ENCODE data around the gene ABCB10. TPM values are rescaled to one million over a fixed set of nuclear protein-coding genes. Genes with fewer than 3 reads are reported as not detected.
"Not testable (repeated sequence)": the region's sequence is repeated elsewhere in the genome, so short reads cannot be mapped to it uniquely, and the experiment has no call there.

ABCB10 gene
- total RNA-seq, 1 donor from 2014 or later = 11.5 TPM

DNA sequence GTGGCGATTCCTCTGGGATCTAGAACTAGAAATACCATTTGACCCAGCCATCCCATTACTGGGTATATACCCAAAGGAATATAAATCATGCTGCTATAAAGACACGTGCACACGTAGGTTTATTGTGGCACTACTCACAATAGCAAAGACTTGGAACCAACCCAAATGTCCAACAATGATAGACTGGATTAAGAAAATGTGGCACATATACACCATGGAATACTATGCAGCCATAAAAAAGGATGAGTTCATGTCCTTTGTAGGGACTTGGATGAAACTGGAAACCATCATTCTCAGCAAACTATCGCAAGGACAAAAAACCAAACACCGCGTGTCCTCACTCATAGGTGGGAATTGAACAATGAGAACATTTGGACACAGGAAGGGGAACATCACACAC is 46.9 kb downstream of the ABCB10 start:
- not testable (repeated sequence) for H3K27me3 ChIP-seq (ENCODE audit: control insufficient read depth in 3 of 3, insufficient read depth in 3 of 3, low read length in 3 of 3); H3K36me3 ChIP-seq (ENCODE audit: control insufficient read depth in 3 of 3, insufficient read depth in 3 of 3, low read length in 3 of 3); H3K4me3 ChIP-seq (ENCODE audit: low read length in 3 of 3); H3K27ac ChIP-seq (ENCODE audit: low read depth, low read length); H3K9ac ChIP-seq (ENCODE audit: low read depth in 1 of 3, low read length in 3 of 3); H3K9me3 ChIP-seq (ENCODE audit: control insufficient read depth in 3 of 3, low read length in 3 of 3)
- H3K4me1 ChIP-seq (ENCODE audit: control insufficient read depth in 3 of 3, insufficient read depth in 3 of 3, low read length in 3 of 3) = peaks cover 7 to 24% (median 17%) of the 10 kb centered on the region in 3 donors

DNA sequence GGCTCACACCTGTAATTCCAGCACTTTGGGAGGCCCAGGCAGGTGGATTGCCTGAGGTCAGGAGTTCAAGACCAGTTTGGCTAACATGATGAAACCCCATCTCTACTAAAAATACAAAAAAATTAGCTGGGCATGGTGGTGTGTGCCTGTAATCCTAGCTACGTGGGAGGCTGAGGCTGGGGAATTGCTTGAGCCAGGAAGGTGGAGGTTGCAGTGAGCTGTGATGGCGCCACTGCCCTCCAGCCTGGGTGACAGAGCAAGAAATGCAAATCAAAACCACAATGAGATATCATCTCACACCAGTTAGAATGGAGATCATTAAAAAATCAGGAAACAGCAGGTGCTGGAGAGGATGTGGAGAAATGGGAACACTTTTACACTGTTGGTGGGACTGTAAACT is 47.3 kb downstream of the ABCB10 start:
- peaks cover 7 to 27% (median 19%) of the 10 kb centered on the region in 3 donors for H3K4me1 ChIP-seq (ENCODE audit: control insufficient read depth in 3 of 3, insufficient read depth in 3 of 3, low read length in 3 of 3)
- H3K27ac ChIP-seq (ENCODE audit: low read depth, low read length); H3K9ac ChIP-seq (ENCODE audit: low read depth in 1 of 3, low read length in 3 of 3); H3K27me3 ChIP-seq (ENCODE audit: control insufficient read depth in 3 of 3, insufficient read depth in 3 of 3, low read length in 3 of 3); H3K9me3 ChIP-seq (ENCODE audit: control insufficient read depth in 3 of 3, low read length in 3 of 3); H3K4me3 ChIP-seq (ENCODE audit: low read length in 3 of 3); H3K36me3 ChIP-seq (ENCODE audit: control insufficient read depth in 3 of 3, insufficient read depth in 3 of 3, low read length in 3 of 3): not testable (repeated sequence)

DNA sequence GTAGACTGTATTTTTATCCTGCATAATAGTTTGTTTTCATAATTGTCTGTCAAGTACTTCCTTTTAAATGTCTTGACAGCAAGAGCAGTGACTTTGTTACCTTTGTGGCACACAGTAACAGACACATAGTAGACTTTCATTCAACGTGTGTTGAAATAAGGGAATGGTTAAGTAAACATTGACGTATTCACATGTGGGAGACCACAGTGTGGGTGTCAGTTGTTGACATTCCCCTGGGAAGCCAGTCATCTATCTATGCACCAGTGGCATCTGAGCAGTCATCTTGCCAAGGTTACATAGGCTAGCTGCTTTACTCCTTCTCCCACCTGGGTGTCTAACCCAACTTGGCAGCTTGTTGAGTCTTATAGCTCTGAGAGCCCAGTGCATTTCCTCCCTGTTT is 48.9 kb downstream of the ABCB10 start:
- H3K27ac ChIP-seq (ENCODE audit: low read depth, low read length) = no peak overlapping the region
- no peaks in the 10 kb centered on the region for H3K9me3 ChIP-seq (ENCODE audit: control insufficient read depth in 3 of 3, low read length in 3 of 3)
- no peaks in the 10 kb centered on the region for H3K27me3 ChIP-seq (ENCODE audit: control insufficient read depth in 3 of 3, insufficient read depth in 3 of 3, low read length in 3 of 3)
- no peak overlapping the region for H3K9ac ChIP-seq (ENCODE audit: low read depth in 1 of 3, low read length in 3 of 3)
- H3K4me1 ChIP-seq (ENCODE audit: control insufficient read depth in 3 of 3, insufficient read depth in 3 of 3, low read length in 3 of 3) = peaks cover 7 to 27% (median 19%) of the 10 kb centered on the region in 3 donors
- peaks cover 0 to 5% (median 5%) of the 10 kb centered on the region in 3 donors for H3K36me3 ChIP-seq (ENCODE audit: control insufficient read depth in 3 of 3, insufficient read depth in 3 of 3, low read length in 3 of 3)
- no peak overlapping the region for H3K4me3 ChIP-seq (ENCODE audit: low read length in 3 of 3)

DNA sequence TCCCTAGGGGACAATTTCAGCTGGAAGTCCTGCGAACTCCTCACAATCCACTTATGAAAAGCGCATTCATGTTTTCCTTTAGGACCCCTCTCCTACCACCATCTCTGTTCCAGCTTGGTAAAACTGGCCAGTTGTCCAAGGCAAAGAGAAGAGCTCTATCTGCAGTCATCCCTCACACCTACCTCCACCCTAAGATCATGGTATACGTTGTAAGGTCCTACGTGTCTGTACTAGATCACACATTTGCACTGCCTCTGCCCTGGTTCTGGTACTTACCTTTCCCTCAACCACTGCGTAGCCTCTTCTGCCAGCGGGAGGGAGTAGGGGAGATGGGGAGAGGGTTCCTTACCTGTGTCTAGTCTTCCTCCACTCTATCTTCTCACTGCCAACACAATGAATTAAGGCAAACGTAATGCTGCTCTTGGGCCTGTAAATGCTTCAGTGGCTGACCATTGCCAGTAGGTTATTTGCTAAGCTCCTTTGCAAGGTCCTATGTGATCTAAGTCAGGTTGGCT is 49.6 kb downstream of the ABCB10 start:
- no peaks in the 10 kb centered on the region for H3K27me3 ChIP-seq (ENCODE audit: control insufficient read depth in 3 of 3, insufficient read depth in 3 of 3, low read length in 3 of 3)
- peak overlapping the region; percentile 97 to 99 (median 98) for H3K9ac ChIP-seq (ENCODE audit: low read depth in 1 of 3, low read length in 3 of 3)
- H3K4me3 ChIP-seq (ENCODE audit: low read length in 3 of 3) = peak overlapping the region; percentile 94 to 95 (median 95)
- H3K4me1 ChIP-seq (ENCODE audit: control insufficient read depth in 3 of 3, insufficient read depth in 3 of 3, low read length in 3 of 3) = peaks cover 7 to 23% (median 19%) of the 10 kb centered on the region in 3 donors
- peak overlapping the region; percentile 95 for H3K27ac ChIP-seq (ENCODE audit: low read depth, low read length)
- no peaks in the 10 kb centered on the region for H3K9me3 ChIP-seq (ENCODE audit: control insufficient read depth in 3 of 3, low read length in 3 of 3)
- peaks cover 0 to 9% (median 8%) of the 10 kb centered on the region in 3 donors for H3K36me3 ChIP-seq (ENCODE audit: control insufficient read depth in 3 of 3, insufficient read depth in 3 of 3, low read length in 3 of 3)

DNA sequence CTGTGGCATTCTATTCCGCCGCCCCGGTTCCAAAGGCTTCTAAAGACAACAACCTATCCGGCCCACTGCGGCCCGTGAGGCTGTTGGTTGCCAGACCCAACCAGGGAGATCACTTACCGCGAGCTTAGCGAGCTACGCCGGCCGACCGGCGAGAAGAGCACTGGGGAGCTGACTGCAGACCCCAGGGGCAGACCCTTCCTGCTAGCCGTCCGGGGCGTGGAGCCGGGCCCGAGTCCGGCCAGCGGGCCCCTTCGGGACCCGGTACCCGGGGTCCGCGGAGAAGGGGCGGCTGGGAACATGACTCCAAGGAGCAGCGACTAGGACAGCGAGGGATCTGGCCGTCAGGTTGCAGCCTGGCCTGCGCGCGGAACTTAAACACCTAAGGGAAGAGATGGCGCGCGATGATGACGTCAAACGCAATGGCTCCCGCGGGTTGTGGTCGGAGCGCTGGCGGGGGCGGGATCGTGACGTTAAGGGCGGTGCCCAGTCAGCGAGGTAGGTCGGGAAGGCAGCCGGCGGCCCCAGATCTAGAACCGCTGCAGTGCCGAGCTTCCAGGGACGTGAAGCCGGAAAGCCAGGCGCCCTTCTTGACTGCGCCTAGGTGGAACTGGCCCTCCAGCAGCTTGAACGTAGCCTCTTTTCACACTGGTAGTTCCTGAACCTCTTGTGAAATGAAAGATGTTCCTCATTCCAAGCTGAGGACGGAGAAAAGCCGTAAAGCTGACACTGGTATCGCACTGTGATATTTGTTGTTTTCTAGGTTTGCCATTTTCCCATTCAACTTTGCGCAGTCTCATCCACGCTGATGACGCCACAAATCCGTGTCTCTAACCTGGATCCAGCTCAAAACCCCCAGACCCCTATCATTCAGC is 50.3 kb downstream of the ABCB10 start, which contains the start of gene NUP133:
NUP133 (minus strand) TSS at position 391 of the 872 bp plus-strand sequence; CDS start at position 299, 92 bp downstream.
- H3K4me3 ChIP-seq (ENCODE audit: low read length in 3 of 3) = peak within 1 kb of the TSS; percentile 94 to 95 (median 95)

DNA sequence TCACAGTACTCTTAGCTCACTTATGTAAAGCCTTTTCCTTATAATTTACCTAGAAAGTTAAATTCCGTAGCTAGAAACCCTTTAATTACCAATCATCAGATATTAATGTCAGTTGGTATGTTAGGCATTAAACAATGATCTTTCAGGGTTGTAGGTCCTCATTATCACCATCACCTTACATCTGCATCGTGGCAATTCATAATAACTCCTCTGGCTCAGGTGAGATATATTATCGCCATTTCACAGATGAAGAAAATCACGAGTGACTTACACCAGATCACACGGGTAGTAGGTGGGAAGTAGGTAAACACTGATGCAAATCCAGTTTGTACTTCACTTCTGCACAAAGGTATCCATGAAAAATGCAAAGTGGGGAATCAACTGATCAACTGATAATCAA is 51.0 kb downstream of the ABCB10 start:
- no peaks in the 10 kb centered on the region for H3K9me3 ChIP-seq (ENCODE audit: control insufficient read depth in 3 of 3, low read length in 3 of 3)
- peaks cover 7 to 23% (median 19%) of the 10 kb centered on the region in 3 donors for H3K4me1 ChIP-seq (ENCODE audit: control insufficient read depth in 3 of 3, insufficient read depth in 3 of 3, low read length in 3 of 3)
- H3K27me3 ChIP-seq (ENCODE audit: control insufficient read depth in 3 of 3, insufficient read depth in 3 of 3, low read length in 3 of 3) = no peaks in the 10 kb centered on the region
- H3K9ac ChIP-seq (ENCODE audit: low read depth in 1 of 3, low read length in 3 of 3) = peak overlapping the region; percentile 97 to 99 (median 98)
- peak overlapping the region; percentile 95 for H3K27ac ChIP-seq (ENCODE audit: low read depth, low read length)
- peaks cover 0 to 9% (median 8%) of the 10 kb centered on the region in 3 donors for H3K36me3 ChIP-seq (ENCODE audit: control insufficient read depth in 3 of 3, insufficient read depth in 3 of 3, low read length in 3 of 3)
- H3K4me3 ChIP-seq (ENCODE audit: low read length in 3 of 3) = peak overlapping the region; percentile 94 to 95 (median 95)

More for the DNA sequence above, 50.3 kb downstream of the ABCB10 start, which contains the start of gene NUP133:
- Histone ChIP-seq H3K27me3 (ENCODE audit: control insufficient read depth in 3 of 3, insufficient read depth in 3 of 3, low read length in 3 of 3) (no peaks in the 10 kb centered on the region), H3K4me1 (ENCODE audit: control insufficient read depth in 3 of 3, insufficient read depth in 3 of 3, low read length in 3 of 3) (peaks cover 7 to 23% (median 19%) of the 10 kb centered on the region in 3 donors), H3K36me3 (ENCODE audit: control insufficient read depth in 3 of 3, insufficient read depth in 3 of 3, low read length in 3 of 3) (peaks cover 0 to 9% (median 8%) of the 10 kb centered on the region in 3 donors), H3K27ac (ENCODE audit: low read depth, low read length) (peak within 1 kb of the TSS; percentile 95), H3K9ac (ENCODE audit: low read depth in 1 of 3, low read length in 3 of 3) (peak within 1 kb of the TSS; percentile 97 to 99 (median 98)), H3K9me3 (ENCODE audit: control insufficient read depth in 3 of 3, low read length in 3 of 3) (no peaks in the 10 kb centered on the region)

DNA sequence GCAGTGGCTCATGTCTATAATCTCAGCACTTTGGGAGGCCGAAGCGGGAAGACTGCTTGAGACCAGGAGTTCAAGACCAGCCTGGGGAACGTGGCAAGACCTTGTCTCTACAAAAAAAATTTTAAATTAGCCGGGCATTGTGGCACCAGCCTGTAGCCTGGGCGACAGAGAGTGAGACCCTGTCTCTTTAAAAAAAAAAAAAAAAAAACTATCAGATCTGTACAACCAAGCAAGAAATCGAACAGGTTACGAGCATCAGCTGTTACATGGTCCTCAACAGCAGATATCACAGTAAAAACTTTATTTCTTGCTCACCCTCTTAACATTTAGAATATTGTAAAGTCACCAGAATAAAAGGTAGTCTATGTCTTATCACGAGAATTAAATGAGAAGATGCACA is 51.9 kb downstream of the ABCB10 start:
- no peaks in the 10 kb centered on the region for H3K27me3 ChIP-seq (ENCODE audit: control insufficient read depth in 3 of 3, insufficient read depth in 3 of 3, low read length in 3 of 3)
- peaks cover 7 to 23% (median 19%) of the 10 kb centered on the region in 3 donors for H3K4me1 ChIP-seq (ENCODE audit: control insufficient read depth in 3 of 3, insufficient read depth in 3 of 3, low read length in 3 of 3)
- no peak overlapping the region for H3K27ac ChIP-seq (ENCODE audit: low read depth, low read length)
- peaks cover 0 to 10% (median 10%) of the 10 kb centered on the region in 3 donors for H3K36me3 ChIP-seq (ENCODE audit: control insufficient read depth in 3 of 3, insufficient read depth in 3 of 3, low read length in 3 of 3)
- no peak overlapping the region for H3K9ac ChIP-seq (ENCODE audit: low read depth in 1 of 3, low read length in 3 of 3)
- no peak overlapping the region for H3K4me3 ChIP-seq (ENCODE audit: low read length in 3 of 3)
- no peaks in the 10 kb centered on the region for H3K9me3 ChIP-seq (ENCODE audit: control insufficient read depth in 3 of 3, low read length in 3 of 3)

DNA sequence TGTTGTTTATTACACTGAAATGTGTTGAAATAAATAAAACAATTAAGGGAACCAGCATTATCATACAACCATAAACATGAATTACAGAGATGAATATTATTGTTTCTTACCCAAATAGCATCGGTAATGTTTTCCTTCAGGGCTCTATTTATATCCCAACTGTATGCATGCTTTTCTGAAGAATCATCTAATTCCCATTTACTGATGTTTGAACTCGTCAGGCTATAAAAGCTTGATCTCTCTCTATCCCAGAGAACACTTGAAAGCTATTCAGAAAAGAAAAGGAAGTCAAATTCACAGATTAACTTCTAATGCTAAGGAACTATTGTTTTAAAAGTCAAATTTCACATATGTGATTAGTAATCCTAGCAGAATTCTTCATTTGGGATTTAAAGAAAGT is 62.7 kb downstream of the ABCB10 start:
- Histone ChIP-seq H3K4me1 (ENCODE audit: control insufficient read depth in 3 of 3, insufficient read depth in 3 of 3, low read length in 3 of 3) (no peaks in the 10 kb centered on the region), H3K9ac (ENCODE audit: low read depth in 1 of 3, low read length in 3 of 3) (no peak overlapping the region), H3K27ac (ENCODE audit: low read depth, low read length) (no peak overlapping the region), H3K27me3 (ENCODE audit: control insufficient read depth in 3 of 3, insufficient read depth in 3 of 3, low read length in 3 of 3) (no peaks in the 10 kb centered on the region), H3K9me3 (ENCODE audit: control insufficient read depth in 3 of 3, low read length in 3 of 3) (no peaks in the 10 kb centered on the region), H3K4me3 (ENCODE audit: low read length in 3 of 3) (no peak overlapping the region), H3K36me3 (ENCODE audit: control insufficient read depth in 3 of 3, insufficient read depth in 3 of 3, low read length in 3 of 3) (peaks cover 39 to 74% (median 70%) of the 10 kb centered on the region in 3 donors)

DNA sequence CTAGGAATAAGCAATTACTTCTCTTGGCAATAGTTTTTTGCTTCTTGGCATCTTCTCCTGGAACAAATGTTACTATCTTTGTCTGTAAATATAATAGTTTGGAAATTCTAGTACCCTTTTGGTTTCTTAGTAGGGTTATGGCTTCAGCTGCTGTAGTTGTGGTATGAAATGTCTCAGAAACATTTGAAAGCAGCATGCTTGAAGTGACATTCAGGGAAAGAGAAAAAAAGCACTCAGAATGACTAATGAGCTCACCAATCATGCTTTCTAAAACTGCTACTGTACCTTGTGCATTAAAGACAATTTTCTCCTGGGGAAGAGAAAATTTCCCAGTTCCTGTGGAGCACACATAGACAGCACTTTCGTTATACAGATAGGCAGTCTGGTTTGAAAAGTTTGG is 71.3 kb downstream of the ABCB10 start:
- H3K27me3 ChIP-seq (ENCODE audit: control insufficient read depth in 3 of 3, insufficient read depth in 3 of 3, low read length in 3 of 3) = no peaks in the 10 kb centered on the region
- no peak overlapping the region for H3K9ac ChIP-seq (ENCODE audit: low read depth in 1 of 3, low read length in 3 of 3)
- H3K9me3 ChIP-seq (ENCODE audit: control insufficient read depth in 3 of 3, low read length in 3 of 3) = no peaks in the 10 kb centered on the region
- peaks cover 43 to 67% (median 64%) of the 10 kb centered on the region in 3 donors for H3K36me3 ChIP-seq (ENCODE audit: control insufficient read depth in 3 of 3, insufficient read depth in 3 of 3, low read length in 3 of 3)
- H3K4me3 ChIP-seq (ENCODE audit: low read length in 3 of 3) = no peak overlapping the region
- no peak overlapping the region for H3K27ac ChIP-seq (ENCODE audit: low read depth, low read length)
- H3K4me1 ChIP-seq (ENCODE audit: control insufficient read depth in 3 of 3, insufficient read depth in 3 of 3, low read length in 3 of 3) = peaks cover 0 to 2% (median 0%) of the 10 kb centered on the region in 3 donors

DNA sequence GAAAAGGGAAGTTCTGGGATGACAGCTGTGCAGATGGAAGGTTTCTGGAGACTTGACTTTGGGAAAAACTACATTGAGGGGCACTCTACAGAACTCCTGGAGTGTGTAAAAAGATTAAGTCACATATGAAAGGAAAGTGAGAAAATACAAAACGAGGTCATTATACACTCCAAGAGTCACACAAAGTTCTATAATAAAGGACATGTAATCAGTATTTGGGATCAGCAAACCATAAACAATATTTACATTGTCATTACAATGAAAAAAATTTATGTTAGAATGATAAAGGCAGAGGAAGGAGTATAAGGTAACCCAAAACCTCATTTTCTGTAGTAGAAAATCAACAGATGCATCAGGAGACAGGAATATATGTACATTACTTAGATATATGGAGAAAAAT is 73.2 kb downstream of the ABCB10 start:
- H3K27ac ChIP-seq (ENCODE audit: low read depth, low read length) = no peak overlapping the region
- H3K36me3 ChIP-seq (ENCODE audit: control insufficient read depth in 3 of 3, insufficient read depth in 3 of 3, low read length in 3 of 3) = peaks cover 47 to 66% (median 65%) of the 10 kb centered on the region in 3 donors
- H3K27me3 ChIP-seq (ENCODE audit: control insufficient read depth in 3 of 3, insufficient read depth in 3 of 3, low read length in 3 of 3) = no peaks in the 10 kb centered on the region
- no peak overlapping the region for H3K4me3 ChIP-seq (ENCODE audit: low read length in 3 of 3)
- H3K9ac ChIP-seq (ENCODE audit: low read depth in 1 of 3, low read length in 3 of 3) = no peak overlapping the region
- peaks cover 0 to 3% (median 0%) of the 10 kb centered on the region in 3 donors for H3K4me1 ChIP-seq (ENCODE audit: control insufficient read depth in 3 of 3, insufficient read depth in 3 of 3, low read length in 3 of 3)
- no peaks in the 10 kb centered on the region for H3K9me3 ChIP-seq (ENCODE audit: control insufficient read depth in 3 of 3, low read length in 3 of 3)
